ENCODE data around the gene PDE4B. TPM values are rescaled to one million over a fixed set of nuclear protein-coding genes. Genes with fewer than 3 reads are reported as not detected.
A peak's percentile ranks its signal among the peaks of the same experiment; 100 is the strongest.

Gene PDE4B
- total RNA-seq, 2 experiments from 2014 or later, result 2.4 to 3.1 TPM

DNA sequence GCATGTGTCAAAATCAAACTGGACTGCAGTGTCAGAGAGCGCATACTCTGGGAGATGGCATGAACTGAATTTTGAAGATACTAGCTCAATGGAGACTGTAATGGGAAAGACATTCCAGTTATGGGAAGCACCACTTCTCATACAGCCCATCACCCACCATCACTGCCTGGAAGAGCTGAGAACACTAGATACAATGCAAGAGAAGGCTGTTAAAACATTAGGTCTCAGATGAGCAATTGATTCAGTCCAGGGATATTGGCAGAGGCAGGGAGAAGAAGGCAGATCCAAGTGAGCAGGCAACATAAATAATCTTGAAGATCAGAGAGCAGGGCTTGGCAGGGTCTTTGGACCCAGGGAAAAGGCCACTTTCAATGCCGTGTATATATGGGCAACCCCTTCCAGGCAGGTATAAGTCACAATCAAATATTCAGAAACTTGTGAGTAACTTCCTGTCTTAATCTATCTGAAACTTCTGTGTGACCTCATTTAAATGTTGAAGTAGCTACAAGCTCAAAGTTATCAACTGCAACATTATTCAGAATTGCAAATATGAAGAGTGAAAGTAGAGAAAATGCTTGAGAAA, 450.9 kb downstream of the PDE4B start:
- H3K4me3 ChIP-seq (ENCODE audit: low read depth, low read length, poor library complexity, severe bottlenecking), result no peak overlapping the region
- H3K4me1 ChIP-seq (ENCODE audit: insufficient read depth, low read length, poor library complexity, severe bottlenecking), result no peaks in the 10 kb centered on the region
- H2AFZ ChIP-seq (ENCODE audit: low read length), result peak overlapping the region; percentile 0; the same call in 1 of the 2 replicates
- no peaks in the 10 kb centered on the region for H3K9me3 ChIP-seq (ENCODE audit: low read length)
- BruUV-seq (replicated peaks), result no TSS peak
- H3K79me2 ChIP-seq (ENCODE audit: insufficient read depth, low read depth, low read length), result no peaks in the 10 kb centered on the region
- H4K20me1 ChIP-seq (ENCODE audit: insufficient read depth, low read length), result no peaks in the 10 kb centered on the region
- H3K36me3 ChIP-seq (ENCODE audit: insufficient read depth, low read length), result no peaks in the 10 kb centered on the region
- TF ChIP-seq EZH2phosphoT487 (IDR thresholded peaks at IDR 0.05; ENCODE audit: borderline replicate concordance, low read depth, low read length), result no peak
- TF ChIP-seq, protein P1, sequence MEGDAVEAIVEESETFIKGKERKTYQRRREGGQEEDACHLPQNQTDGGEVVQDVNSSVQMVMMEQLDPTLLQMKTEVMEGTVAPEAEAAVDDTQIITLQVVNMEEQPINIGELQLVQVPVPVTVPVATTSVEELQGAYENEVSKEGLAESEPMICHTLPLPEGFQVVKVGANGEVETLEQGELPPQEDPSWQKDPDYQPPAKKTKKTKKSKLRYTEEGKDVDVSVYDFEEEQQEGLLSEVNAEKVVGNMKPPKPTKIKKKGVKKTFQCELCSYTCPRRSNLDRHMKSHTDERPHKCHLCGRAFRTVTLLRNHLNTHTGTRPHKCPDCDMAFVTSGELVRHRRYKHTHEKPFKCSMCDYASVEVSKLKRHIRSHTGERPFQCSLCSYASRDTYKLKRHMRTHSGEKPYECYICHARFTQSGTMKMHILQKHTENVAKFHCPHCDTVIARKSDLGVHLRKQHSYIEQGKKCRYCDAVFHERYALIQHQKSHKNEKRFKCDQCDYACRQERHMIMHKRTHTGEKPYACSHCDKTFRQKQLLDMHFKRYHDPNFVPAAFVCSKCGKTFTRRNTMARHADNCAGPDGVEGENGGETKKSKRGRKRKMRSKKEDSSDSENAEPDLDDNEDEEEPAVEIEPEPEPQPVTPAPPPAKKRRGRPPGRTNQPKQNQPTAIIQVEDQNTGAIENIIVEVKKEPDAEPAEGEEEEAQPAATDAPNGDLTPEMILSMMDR (conservative IDR thresholded peaks at IDR 0.05; ENCODE audit: low read length), result no peak
- no peak overlapping the region for H3K27ac ChIP-seq (ENCODE audit: low read depth, low read length, poor library complexity, severe bottlenecking)
- intact Hi-C loops (cut with micrococcal nuclease; ENCODE audit: unreplicated experiment), result loop anchor here (2.0 to 10.0 kb wide), 4 partner anchors 75 to 1009 kb away; no protein-coding TSS in a partner anchor
- no peaks in the 10 kb centered on the region for H3K9me2 ChIP-seq (ENCODE audit: insufficient read depth, low read length)
- H3K4me2 ChIP-seq (ENCODE audit: low read length), result peak overlapping the region; percentile 4; the same call in 1 of the 2 replicates
- ChIA-PET POLR2A (interaction anchor here (0.8 to 1.9 kb wide), 8 partner anchors 8 to 284 kb away, joined by 3 to 6 read pairs (median 3); no protein-coding TSS in a partner anchor), CTCF (ENCODE audit: unreplicated experiment) (interaction anchor here (0.9 to 1.4 kb wide), 4 partner anchors 9 to 282 kb away, joined by 3 to 8 read pairs (median 4); no protein-coding TSS in a partner anchor)
- DNase-seq (ENCODE audit: low spot score), result no peak

DNA sequence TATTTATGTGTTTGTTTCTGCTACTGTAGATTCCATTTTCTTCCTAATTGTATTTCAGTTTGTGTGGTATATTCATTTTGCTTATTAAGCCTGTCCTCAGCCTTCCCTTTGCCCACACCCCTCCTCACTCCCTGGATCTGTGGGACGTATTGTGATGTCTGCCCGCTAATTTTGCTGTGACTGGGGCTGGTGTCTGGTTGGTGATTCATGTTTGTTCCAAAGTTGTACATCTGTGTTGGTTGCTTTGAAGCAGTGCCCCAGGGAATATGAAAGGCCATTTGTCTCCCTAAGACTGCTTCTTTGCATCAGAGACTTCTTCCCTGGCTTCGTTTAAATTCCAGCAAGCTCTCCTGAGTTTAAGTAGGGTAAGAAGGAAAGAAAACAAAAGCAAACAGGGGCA, 451.7 kb downstream of the PDE4B start:
- Histone ChIP-seq H3K9me2 (ENCODE audit: insufficient read depth, low read length) (no peaks in the 10 kb centered on the region), H3K79me2 (ENCODE audit: insufficient read depth, low read depth, low read length) (no peaks in the 10 kb centered on the region), H3K4me3 (ENCODE audit: low read depth, low read length, poor library complexity, severe bottlenecking) (no peak overlapping the region), H4K20me1 (ENCODE audit: insufficient read depth, low read length) (no peaks in the 10 kb centered on the region), H3K36me3 (ENCODE audit: insufficient read depth, low read length) (no peaks in the 10 kb centered on the region), H3K4me2 (ENCODE audit: low read length) (no peak overlapping the region), H2AFZ (ENCODE audit: low read length) (no peak overlapping the region; the same call in 1 of the 2 replicates), H3K9me3 (ENCODE audit: low read length) (no peaks in the 10 kb centered on the region), H3K4me1 (ENCODE audit: insufficient read depth, low read length, poor library complexity, severe bottlenecking) (no peaks in the 10 kb centered on the region), H3K27ac (ENCODE audit: low read depth, low read length, poor library complexity, severe bottlenecking) (no peak overlapping the region)
- BruUV-seq (replicated peaks), result no TSS peak
- DNase-seq (ENCODE audit: low spot score), result no peak
- ChIA-PET CTCF (ENCODE audit: unreplicated experiment) (interaction anchor here (0.9 to 1.4 kb wide), 2 partner anchors 8 to 191 kb away, joined by 3 read pairs; no protein-coding TSS in a partner anchor), POLR2A (interaction anchor here (0.8 to 1.9 kb wide), 6 partner anchors 13 to 285 kb away, joined by 3 to 6 read pairs (median 4); no protein-coding TSS in a partner anchor)
- TF ChIP-seq EZH2phosphoT487 (IDR thresholded peaks at IDR 0.05; ENCODE audit: borderline replicate concordance, low read depth, low read length), result no peak
- TF ChIP-seq, protein P1 (conservative IDR thresholded peaks at IDR 0.05; ENCODE audit: low read length), result no peak
- intact Hi-C loops (cut with micrococcal nuclease; ENCODE audit: unreplicated experiment), result loop anchor here (5.0 to 10.0 kb wide), 2 partner anchors 258 to 1010 kb away; no protein-coding TSS in a partner anchor

DNA sequence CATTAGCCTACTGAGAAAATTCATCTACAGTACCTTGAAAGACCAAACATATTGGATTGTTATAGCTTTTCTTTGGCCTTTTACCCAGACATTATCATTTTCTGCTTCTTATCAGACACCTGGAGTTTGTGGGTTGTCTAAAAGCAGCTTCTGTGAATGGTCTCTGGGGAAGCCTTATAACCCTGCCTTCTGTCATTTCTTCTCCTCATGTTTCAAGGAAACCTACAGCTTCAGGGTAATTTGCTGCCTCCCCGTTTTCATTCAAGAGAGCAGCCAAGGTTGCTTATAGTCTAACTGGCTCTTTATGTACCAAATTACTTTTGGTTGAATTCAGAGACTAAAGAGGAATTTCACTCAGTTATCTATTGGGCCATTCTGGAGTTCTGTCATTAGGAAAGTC, 453.0 kb downstream of the PDE4B start:
- Histone ChIP-seq H3K4me2 (ENCODE audit: low read length) (no peak overlapping the region), H3K79me2 (ENCODE audit: insufficient read depth, low read depth, low read length) (no peaks in the 10 kb centered on the region), H2AFZ (ENCODE audit: low read length) (no peak overlapping the region; the same call in 1 of the 2 replicates), H3K27ac (ENCODE audit: low read depth, low read length, poor library complexity, severe bottlenecking) (no peak overlapping the region), H3K9me2 (ENCODE audit: insufficient read depth, low read length) (no peaks in the 10 kb centered on the region), H3K9me3 (ENCODE audit: low read length) (no peaks in the 10 kb centered on the region), H4K20me1 (ENCODE audit: insufficient read depth, low read length) (no peaks in the 10 kb centered on the region), H3K4me1 (ENCODE audit: insufficient read depth, low read length, poor library complexity, severe bottlenecking) (no peaks in the 10 kb centered on the region), H3K4me3 (ENCODE audit: low read depth, low read length, poor library complexity, severe bottlenecking) (no peak overlapping the region), H3K36me3 (ENCODE audit: insufficient read depth, low read length) (no peaks in the 10 kb centered on the region)
- no peak for DNase-seq (ENCODE audit: low spot score)
- ChIA-PET POLR2A (interaction anchor here (0.6 to 1.8 kb wide), 6 partner anchors 25 to 426 kb away, joined by 3 to 4 read pairs (median 3); no protein-coding TSS in a partner anchor), CTCF (ENCODE audit: unreplicated experiment) (no interaction called here)
- BruUV-seq (replicated peaks), result no TSS peak
- TF ChIP-seq, protein P1 (conservative IDR thresholded peaks at IDR 0.05; ENCODE audit: low read length), result no peak
- TF ChIP-seq EZH2phosphoT487 (IDR thresholded peaks at IDR 0.05; ENCODE audit: borderline replicate concordance, low read depth, low read length), result no peak
- intact Hi-C loops (cut with micrococcal nuclease; ENCODE audit: unreplicated experiment), result loop anchor here (10.0 kb wide), 1 partner anchor 1011 kb away; no protein-coding TSS in a partner anchor
